Measurements from ENCODE around the gene TNFRSF13B.

GRCh38 chr17:16975277-16975651 is 3.3 kb upstream of the TNFRSF13B start:
- TF ChIP-seq CTCF (IDR thresholded peaks at IDR 0.05; ENCODE audit: low read length) (no peak), EZH2 (IDR thresholded peaks at IDR 0.05; ENCODE audit: borderline replicate concordance, low read length) (no peak)
